BE2C (cell line): ENCODE measurements around the gene IL13.

Experiments used
- DNase-seq: peaks from one replicate; pipeline ENCODE4 v3.0.0-alpha.2; 2020
- H3K27me3 ChIP-seq: fragments of 250-450 bp; sonication (Bioruptor Pico); 2 replicates; pipeline ENCODE4 v1.5.1; 2020; ENCODE audit warnings: mild to moderate bottlenecking
- H3K36me3 ChIP-seq: fragments of 250-450 bp; sonication (Bioruptor Pico); 2 replicates; pipeline ENCODE4 v1.5.1; 2020; ENCODE audit warnings: mild to moderate bottlenecking
- H3K4me1 ChIP-seq: fragments of 250-450 bp; sonication (Bioruptor Pico); 2 replicates; pipeline ENCODE4 v1.5.1; 2020
- H3K4me3 ChIP-seq: 2 replicates; pipeline ENCODE4 v1.5.1; 2011; ENCODE audit warnings: low read depth, low read length
- H3K9me3 ChIP-seq: fragments of 250-450 bp; sonication (Bioruptor Pico); 2 replicates; pipeline ENCODE4 v1.5.1; 2020
- TF ChIP-seq, protein P1 (sequence below): IDR thresholded peaks from 2 replicates; pipeline ENCODE4 v1.5.1; 2012; ENCODE audit warnings: mild to moderate bottlenecking, low read depth, low read length

IL13 gene

DNA sequence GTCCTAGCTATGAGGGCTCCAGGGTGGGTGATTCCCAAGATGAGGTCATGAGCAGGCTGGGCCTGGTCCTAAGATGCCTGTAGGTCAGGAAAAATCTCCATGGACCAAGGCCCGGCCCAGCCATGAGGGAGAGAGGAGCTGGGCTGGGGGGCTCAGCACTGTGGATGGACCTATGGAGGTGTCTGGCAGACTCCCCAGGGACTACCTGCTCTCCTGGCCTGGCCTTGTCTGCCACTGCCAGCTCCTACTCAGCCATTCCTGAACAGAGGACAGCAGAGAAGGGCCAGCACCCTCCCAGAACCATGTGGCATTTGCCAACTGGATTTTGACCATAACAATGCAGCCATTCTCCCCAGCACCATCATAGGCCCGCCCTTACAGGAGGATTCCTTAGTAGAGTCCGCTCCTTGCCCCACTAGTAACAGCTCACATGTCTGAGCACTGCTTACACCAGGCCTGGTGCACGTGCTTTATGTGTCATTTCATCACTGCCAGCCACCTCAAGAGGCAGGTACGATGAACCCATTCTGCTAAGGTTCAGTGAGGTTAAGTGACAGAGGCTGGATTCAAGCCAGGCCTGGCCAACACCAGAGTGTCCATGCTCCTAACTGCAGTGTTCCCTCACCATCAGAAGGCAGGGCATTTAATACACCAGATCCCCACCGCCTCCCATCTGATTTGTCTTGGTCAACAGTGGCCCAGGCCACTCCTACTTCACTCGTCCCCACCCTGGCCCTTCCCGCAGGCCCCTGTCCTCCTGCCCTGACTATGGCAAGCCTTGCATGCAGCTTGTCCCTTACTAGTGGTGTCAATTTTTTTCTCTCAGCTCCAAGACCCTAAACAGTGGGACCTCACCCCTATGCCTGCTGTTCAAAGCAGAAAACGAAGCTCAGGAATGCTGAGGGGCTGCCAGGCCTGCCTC, 669 bp downstream of the IL13 start:
- Histone ChIP-seq H3K4me3 (no peak overlapping the region), H3K4me1 (peaks cover 2% of the 10 kb centered on the region; the same call in 1 of the 2 replicates), H3K36me3 (no peaks in the 10 kb centered on the region), H3K27me3 (no peaks in the 10 kb centered on the region), H3K9me3 (no peaks in the 10 kb centered on the region)
- TF ChIP-seq, protein P1, sequence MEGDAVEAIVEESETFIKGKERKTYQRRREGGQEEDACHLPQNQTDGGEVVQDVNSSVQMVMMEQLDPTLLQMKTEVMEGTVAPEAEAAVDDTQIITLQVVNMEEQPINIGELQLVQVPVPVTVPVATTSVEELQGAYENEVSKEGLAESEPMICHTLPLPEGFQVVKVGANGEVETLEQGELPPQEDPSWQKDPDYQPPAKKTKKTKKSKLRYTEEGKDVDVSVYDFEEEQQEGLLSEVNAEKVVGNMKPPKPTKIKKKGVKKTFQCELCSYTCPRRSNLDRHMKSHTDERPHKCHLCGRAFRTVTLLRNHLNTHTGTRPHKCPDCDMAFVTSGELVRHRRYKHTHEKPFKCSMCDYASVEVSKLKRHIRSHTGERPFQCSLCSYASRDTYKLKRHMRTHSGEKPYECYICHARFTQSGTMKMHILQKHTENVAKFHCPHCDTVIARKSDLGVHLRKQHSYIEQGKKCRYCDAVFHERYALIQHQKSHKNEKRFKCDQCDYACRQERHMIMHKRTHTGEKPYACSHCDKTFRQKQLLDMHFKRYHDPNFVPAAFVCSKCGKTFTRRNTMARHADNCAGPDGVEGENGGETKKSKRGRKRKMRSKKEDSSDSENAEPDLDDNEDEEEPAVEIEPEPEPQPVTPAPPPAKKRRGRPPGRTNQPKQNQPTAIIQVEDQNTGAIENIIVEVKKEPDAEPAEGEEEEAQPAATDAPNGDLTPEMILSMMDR = no peak
- no peak for DNase-seq

DNA sequence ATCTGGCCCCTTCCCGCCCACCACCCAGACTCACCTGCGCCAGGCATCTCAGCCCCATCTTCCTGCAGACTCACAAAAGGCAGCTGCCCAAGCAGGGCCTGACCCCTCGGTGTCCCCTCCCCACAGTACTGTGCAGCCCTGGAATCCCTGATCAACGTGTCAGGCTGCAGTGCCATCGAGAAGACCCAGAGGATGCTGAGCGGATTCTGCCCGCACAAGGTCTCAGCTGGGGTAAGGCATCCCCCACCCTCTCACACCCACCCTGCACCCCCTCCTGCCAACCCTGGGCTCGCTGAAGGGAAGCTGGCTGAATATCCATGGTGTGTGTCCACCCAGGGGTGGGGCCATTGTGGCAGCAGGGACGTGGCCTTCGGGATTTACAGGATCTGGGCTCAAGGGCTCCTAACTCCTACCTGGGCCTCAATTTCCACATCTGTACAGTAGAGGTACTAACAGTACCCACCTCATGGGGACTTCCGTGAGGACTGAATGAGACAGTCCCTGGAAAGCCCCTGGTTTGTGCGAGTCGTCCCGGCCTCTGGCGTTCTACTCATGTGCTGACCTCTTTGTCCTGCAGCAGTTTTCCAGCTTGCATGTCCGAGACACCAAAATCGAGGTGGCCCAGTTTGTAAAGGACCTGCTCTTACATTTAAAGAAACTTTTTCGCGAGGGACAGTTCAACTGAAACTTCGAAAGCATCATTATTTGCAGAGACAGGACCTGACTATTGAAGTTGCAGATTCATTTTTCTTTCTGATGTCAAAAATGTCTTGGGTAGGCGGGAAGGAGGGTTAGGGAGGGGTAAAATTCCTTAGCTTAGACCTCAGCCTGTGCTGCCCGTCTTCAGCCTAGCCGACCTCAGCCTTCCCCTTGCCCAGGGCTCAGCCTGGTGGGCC, 1.9 kb downstream of the IL13 start:
- H3K4me1 ChIP-seq = peaks cover 2% of the 10 kb centered on the region; the same call in 1 of the 2 replicates
- DNase-seq = no peak

DNA sequence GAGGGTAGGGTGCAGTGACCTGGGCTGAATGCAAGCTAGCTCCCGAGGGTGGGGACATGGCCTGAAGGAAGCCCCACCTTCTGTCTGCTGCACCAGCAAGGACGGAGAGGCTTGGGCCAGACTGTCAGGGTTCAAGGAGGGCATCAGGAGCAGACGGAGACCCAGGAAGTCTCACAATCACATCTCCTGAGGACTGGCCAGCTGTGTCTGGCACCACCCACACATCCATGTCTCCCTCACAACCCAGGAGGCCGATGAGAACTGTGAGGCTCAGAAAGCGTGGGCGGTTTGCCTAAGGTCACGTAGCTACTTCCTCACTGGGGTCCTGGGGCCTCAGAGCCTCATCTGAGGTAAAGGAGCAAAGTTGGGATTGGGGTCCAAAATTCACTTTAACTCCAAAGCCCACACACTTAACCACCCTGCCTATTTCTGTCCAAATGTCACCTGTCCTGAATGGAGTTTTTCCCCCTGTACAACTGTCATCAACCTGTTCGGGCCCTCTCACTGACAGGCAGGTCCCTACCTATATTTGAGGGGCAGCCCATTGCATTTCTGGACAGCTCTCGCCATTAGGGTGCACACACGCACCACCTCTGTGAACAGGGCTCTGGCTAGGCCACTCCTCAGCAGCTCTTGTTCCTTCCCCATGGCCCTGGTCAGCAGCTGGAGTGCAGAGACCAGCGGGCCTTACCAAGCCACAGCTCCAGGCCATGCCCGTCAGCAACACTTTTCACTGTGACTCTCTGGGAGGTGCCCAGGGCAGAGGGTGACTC, 3.4 kb downstream of the IL13 start:
- no peak for DNase-seq

More for the DNA sequence above, 1.9 kb downstream of the IL13 start:
- TF ChIP-seq, protein P1 = no peak
- Histone ChIP-seq H3K36me3 (no peaks in the 10 kb centered on the region), H3K9me3 (no peaks in the 10 kb centered on the region), H3K4me3 (no peak overlapping the region), H3K27me3 (no peaks in the 10 kb centered on the region)

DNA sequence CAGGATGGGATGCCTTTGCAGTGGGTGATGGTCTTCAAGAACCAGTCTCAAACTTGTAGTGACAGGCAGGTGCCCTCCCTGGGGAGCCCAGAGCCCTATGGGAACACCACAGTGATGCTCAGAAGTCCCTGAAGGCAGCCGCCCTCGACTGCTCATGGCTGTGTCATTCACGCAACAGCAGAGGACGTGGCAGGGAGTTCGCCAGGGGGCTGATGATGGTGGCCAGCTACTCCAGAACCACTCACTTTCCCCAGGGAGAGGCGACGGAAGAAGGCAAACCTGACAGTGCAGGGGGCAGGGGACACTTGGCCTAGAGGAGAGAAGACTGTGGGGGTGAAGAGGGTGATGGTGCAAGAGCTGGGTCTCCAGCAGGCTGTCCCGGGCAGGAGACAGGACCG, 4.0 kb downstream of the IL13 start:
- Histone ChIP-seq H3K4me3 (no peak overlapping the region), H3K27me3 (no peaks in the 10 kb centered on the region), H3K9me3 (no peaks in the 10 kb centered on the region), H3K4me1 (peaks cover 2% of the 10 kb centered on the region; the same call in 1 of the 2 replicates), H3K36me3 (no peaks in the 10 kb centered on the region)
- TF ChIP-seq, protein P1 = no peak
- no peak for DNase-seq

More for the DNA sequence above, 3.4 kb downstream of the IL13 start:
- no peaks in the 10 kb centered on the region for H3K27me3 ChIP-seq
- peaks cover 2% of the 10 kb centered on the region; the same call in 1 of the 2 replicates for H3K4me1 ChIP-seq
- no peak overlapping the region for H3K4me3 ChIP-seq
- H3K36me3 ChIP-seq = no peaks in the 10 kb centered on the region
- no peaks in the 10 kb centered on the region for H3K9me3 ChIP-seq
- TF ChIP-seq, protein P1 = no peak

DNA sequence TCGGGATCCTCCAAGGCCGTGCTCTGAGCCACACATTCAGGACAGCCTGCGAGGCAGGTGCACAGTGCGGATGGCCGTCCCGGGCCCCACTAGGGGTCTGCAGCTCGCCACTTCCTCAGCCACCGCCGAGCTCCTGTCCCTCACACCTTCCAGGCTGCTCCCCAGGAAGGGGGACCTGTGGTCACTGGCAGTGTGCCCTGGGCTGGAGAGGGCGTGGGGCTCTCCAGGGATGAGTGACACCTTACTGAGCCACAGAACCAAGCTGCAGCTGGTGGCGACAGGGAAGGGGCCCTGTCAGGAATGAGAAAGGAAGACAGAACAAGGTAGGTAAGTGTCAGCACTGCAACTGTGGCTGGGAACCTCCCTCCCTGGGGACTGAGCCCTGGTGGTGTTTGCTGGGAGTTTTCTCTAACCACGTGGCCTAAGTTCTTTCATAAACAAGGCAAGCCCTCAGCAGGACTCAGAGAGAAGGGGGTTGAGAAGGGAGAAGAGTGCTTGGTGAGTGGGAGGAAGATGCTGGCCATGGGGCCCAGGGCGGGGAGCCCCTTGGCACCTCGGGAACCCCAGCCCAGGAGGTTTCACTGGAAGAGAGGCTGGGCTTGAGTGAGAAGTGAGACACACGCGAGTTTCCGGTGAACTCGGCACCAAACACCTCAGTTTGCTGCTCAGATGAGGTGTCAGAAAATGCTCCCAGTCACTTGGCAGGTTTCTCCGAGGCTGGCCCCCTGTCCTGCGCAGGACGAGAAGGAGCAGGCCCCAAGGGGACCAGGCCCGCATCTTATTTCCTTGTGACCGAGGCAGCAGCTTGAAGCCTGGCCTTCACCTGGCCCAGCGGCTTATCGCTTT, 5.2 kb downstream of the IL13 start:
- Histone ChIP-seq H3K36me3 (no peaks in the 10 kb centered on the region), H3K27me3 (no peaks in the 10 kb centered on the region), H3K9me3 (no peaks in the 10 kb centered on the region), H3K4me1 (peaks cover 2% of the 10 kb centered on the region; the same call in 1 of the 2 replicates), H3K4me3 (no peak overlapping the region)
- TF ChIP-seq, protein P1 = no peak; the same call in 1 of the 2 replicates
- peak; percentile 56 for DNase-seq
